Stimulated activated CD4-positive, alpha-beta T cell treated with anti-CD3 and anti-CD28 coated beads, TNF-alpha, amount 100 ng/mL, for 24 hours (primary cell): ENCODE results near the gene MEF2C.

ENCODE experiments used
- DNase-seq, 3 experiments: peaks; one replicate each; pipeline ENCODE4 v3.0.0-alpha.2; 2020; ENCODE audit warnings: low read depth in 3 of 3

MEF2C gene

DNA sequence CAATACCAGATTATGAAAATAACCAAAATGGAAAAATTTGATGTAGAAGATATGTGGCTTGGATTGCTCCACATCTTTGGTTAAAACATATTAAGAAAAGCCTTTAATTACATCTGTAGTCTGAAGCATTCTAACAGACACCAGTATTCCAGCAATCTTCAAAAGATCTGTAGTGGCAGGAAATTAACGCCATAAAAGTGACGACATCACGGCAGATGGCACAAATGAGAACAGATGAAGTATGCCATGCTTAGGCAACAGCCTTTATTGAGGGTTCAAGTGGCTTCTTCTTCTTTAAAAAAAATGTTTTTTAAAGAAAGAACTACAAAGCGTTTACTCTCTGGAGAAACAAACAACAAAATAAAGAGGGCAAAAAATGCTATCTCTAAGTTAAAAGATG lies 164.2 kb downstream of the MEF2C start:
- DNase-seq, result no peak

DNA sequence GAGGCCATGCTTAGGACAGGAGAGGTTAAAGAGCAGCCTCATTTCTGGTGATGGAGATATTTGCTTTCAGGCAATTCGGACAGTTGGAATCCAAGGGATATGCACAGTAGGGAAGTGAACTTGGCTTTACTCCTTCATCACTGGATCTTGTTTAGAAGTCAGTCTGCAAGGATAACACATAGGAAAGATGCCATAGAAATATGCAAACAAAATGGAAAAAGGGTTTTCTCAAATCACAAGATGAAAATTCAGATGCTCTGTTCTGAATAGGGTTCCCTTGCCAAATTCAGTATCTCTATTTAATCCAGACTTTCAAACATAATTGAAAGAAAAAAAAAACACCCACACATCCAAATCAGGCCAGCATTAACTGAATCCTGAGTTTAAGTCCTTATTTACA lies 166.9 kb downstream of the MEF2C start:
- DNase-seq, result no peak

DNA sequence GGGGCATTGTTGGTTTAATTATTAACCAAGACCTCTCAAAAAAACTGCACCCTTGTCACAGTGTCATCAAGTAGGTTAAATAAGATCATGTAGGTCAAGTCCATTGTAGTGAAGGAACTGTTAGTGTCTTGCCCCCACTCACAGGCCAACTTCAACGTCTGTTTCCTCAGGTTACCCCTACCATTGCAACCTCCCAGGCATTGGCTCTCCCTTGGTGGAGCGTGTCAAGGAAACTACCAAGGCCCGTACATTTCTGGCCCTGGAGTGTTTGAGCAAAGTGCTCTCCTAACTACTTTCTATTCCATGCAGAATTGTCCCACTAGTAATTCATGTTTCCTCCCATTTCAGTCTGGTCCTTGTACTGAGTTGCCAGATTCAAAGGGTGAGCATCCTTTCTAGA lies 167.5 kb downstream of the MEF2C start:
- no peak for DNase-seq

DNA sequence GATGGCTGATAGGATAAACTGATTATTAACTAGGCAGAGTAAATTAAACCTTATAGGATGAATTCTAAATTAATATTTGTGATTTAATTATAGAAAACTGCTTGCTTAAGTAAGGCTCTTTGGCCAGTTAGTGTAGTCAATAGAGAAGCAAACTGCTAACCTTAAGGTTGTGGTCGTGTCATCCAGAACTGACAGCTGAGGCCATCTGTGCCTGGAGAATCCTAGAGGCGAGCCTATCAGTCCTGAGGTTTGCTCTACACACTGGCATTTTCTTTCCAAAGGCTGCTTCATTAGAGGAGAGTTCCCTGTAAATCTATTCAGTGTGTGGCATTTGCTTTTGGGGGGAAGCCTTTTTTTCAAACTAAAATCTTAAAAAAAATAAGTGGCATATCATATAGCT lies 169.2 kb downstream of the MEF2C start:
- DNase-seq, result no peak

DNA sequence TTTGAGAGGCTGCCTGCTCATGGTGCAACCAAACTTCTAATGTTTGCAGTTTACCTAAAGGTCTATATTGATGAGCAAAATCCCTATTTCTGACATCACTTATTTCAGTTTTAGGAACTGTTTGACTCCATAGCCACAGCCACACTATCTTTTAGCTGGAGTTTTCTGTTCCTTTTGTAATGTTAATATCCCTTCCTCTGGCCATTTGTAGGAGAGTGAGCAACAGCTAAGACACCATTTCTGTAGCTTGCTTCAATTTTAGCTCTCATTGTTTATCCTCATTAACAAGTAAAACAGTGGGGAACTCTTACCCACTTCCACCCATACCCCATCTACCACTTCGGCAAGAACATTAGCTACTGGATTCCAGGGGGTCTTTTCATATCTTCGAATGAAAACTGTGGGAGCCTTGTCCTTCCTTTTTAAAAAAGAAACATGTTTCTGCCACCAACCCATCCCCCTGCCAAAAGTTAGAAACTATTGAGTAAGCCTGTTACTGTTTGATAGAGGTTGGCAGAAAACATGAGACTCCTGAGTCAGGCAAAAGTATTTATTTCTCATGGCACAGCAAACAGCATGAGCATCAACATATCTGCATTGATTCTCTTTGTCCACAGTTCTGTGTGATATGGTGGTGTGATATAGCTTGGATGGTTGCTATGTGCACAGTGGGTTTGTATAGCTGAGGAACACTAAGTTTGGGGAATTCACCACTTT lies 174.1 kb downstream of the MEF2C start:
- DNase-seq, result no peak

DNA sequence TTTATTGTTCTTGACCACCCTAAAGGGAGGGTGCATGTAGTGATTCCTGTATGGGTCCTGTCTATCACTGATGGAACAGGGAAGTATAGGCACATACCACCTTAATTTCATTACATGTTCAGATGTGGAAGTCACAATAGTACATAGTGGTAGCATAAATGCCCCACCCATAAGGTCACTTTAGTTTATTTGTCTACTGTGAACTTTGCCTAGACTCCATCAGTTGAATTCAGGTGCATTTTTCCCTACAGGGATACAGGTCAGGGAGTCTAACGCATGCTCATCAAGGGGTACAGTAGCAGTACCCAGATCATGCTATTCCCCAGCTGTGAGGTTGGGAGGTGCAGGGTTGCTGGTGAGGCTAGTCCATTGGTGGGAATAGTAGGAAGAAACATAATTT lies 175.0 kb downstream of the MEF2C start:
- no peak for DNase-seq

DNA sequence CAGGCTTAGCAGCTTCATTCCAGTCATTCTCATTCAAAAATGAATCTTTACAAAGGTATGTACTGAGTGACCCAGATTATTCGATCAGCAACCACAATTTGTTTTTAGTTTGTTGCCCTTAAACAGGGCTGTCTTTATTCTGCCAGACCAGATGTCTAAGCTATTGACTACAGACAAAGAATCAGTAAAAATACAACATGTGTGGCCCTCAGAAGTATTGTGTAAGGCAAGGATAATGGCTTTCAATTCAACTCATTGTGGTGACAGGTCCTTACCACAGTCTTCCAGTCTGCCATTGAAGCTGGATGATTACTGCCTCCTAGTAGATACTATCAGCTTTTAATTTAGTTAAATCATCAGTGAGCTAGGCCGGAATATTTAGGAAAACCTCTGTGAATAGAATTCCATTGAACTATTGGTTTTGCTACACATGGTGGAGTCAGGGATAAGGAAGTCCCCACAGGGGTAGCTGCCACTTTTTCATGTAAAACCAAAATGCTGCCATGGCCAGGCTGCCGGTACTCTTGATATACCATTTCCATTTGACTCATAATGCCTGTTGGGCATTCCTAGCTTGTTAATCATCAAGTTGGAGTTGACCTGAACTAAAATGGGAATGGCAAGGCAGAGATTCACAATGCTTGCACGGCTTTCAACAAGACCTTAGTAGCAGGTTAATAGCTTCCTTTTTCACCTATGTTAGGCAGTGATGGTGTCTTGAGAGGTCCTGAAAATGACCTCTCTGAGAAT lies 175.6 kb downstream of the MEF2C start:
- DNase-seq, result no peak

DNA sequence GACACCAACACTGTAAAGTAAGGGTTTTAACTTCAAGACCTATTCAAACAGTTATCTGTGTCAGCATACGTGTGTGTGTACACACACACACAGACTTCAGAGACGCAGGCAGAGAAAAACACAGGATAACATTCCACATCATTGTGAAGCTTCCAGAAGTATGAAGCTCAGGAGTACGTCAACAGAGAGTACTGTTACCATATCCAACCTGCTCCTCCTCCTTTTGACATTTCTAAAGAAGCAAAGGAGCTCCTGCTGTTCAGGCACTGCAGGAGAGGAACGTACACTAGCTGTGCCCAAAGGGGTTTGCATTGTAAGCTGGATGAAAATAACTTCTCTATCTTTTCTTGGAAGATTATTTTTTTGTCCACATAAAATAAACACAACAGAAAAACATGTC lies 180.7 kb downstream of the MEF2C start:
- no peak for DNase-seq

DNA sequence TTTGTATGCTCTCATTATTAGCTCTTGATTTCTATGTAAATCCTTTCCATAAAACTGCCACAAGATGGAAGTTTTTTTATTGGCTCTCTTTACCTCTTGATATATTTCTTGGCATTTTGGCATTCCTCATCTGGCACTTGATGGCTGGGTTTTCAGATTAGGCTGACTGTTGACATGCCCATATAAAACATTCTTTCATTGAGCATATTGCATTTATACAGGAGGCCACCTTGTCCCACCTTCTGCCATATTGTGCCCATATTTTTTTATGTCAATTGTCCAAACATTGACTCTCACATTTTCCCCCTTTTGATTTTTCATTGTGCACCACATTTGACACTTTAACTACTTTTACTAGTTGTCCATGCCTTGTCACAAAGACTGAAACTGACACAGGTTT lies 182.9 kb downstream of the MEF2C start:
- DNase-seq, result no peak

DNA sequence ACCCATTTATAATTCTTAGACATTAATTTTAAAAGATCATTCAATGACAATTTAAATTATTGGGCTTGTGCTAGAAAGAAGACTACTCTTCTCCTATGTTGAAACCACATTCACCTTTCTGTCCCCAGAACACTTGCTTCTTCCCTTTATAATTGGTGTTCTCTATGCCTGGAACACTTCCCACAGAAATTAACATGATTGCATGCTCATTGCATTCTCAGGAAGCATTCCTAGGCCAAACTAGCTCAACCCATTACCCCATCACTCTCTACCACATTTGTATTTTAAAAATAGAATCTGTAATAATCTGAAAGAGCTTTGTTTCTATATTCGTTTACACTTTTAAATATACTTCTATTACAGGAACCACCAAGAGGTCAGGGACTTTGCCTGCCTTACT lies 184.7 kb downstream of the MEF2C start:
- DNase-seq, result no peak

DNA sequence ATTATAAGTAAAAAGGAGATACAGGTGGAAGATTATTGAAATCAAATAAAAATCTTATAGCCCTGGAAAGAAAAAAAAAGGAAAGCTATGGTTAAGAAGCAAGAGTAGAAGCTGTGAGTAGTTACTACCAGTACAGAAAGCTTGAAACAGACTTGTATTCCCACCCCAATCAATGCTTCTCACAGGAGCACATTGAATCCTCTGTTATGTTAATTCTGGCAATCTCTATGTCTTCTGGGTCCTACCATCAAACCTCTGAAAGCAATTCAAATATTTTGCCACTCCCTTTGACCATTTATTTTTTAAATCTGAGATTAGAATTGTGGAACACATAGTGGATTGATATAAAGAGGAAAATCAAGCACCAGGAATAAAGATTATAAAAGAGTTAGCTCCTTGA lies 186.5 kb downstream of the MEF2C start:
- DNase-seq, result no peak

DNA sequence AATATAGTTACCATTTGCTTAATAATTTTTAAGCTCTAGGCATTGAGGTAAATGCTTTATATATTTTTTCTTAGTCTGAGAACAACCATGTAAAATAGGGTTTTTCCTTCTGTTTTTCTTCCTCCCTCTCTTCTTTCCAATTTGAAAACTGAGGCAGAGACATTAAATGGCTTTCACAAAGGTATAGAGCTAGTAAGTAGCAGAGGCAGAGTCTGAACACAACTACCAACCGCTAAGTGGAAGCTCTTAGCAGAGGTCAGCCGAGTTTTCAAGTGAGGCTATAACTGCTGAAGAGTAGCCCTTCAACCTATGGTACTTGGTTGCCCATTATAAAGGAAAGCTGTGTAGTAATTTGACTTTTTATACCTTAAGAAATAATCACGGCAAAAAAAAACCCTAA lies 187.1 kb downstream of the MEF2C start:
- DNase-seq, result no peak

DNA sequence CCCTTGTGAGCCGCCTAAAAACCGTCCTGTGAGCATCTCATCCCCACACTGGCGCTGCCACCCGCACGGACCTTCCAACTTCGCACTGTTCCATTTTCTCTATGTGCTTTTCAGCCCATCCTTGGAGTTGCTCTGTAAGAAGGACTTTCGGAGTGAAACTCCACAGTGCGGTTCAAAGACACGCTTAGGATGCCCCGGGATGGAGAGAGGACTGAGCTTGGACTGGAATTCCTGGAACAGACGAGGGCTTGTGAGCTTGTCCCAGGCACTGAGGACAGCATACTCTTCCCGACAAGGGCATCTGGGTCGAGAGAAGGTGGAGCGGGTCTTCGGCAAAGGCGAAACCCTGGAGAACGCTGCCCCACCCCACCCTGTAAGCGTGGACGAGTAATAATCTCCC lies 187.8 kb downstream of the MEF2C start:
- no peak for DNase-seq

DNA sequence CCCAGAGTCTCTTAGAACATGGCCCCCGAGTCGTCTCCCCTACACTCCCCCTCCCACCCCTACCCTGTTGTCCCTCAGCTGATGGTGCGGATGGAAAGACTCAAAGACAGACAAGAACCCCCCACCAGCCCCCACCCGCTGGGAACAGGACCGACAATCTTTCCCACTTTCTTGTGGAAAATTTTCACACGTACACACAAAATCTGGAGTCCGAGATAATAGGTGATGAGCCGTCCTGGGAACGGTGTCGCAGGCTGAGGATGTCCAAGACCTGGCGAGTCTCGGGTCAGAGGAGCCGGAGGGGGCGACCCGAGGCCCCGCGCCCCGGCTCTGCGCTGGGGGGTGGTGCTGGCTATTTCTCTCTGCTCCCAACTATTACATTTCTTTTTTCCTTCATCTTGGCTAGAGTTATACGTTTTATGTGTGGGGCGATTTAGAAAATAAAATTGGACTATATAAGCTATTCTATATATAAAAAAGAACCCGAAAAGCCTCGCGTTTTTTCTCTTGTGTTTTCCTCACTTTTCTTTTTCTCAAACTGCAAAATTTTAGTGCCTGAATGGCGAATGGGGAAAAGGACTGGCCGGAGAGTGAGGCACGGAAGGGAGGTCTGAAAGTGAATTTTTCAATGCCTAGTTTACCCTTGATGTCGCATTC lies 188.8 kb downstream of the MEF2C start:
- no peak for DNase-seq

DNA sequence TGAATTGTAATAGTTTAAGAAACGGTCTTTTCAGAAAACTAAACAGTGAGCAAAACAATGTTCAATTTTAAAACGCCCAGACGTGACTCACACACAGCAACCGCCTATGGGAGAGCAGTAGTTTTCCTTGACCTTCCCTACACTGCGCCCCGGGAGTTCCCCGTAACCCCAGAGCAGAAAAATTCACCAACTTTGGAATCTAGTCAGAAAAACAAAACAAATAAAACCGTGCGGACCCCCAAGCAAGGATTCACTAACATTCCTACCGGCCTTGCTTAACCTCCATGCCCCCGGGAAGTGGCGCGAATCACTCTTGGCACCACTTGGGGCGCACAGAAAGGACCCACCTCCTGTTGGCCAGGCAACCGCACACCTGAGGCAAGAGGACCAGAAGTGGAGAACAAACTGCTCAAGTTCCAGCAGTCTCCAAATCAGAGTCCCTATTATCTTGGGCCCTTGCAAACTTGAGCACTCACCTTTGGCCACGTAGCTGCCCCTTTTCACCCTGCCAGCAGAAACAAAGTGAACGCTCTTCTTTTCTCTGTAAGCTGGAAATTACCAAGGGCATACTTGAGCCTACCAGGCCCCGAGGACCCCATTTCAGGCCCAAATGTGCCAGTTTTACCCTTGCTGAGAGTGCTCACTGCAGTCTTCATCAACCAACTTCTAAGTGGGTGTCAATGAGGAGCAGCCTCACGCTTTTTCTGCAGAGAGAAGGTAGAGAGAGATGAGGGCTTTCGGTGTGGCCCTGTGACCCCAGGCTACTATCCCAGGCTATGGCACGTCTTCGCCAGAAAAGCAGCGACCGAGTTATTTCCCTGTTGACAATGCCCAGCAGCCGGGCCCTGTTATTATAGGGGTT lies 189.7 kb downstream of the MEF2C start:
- DNase-seq, result no peak

DNA sequence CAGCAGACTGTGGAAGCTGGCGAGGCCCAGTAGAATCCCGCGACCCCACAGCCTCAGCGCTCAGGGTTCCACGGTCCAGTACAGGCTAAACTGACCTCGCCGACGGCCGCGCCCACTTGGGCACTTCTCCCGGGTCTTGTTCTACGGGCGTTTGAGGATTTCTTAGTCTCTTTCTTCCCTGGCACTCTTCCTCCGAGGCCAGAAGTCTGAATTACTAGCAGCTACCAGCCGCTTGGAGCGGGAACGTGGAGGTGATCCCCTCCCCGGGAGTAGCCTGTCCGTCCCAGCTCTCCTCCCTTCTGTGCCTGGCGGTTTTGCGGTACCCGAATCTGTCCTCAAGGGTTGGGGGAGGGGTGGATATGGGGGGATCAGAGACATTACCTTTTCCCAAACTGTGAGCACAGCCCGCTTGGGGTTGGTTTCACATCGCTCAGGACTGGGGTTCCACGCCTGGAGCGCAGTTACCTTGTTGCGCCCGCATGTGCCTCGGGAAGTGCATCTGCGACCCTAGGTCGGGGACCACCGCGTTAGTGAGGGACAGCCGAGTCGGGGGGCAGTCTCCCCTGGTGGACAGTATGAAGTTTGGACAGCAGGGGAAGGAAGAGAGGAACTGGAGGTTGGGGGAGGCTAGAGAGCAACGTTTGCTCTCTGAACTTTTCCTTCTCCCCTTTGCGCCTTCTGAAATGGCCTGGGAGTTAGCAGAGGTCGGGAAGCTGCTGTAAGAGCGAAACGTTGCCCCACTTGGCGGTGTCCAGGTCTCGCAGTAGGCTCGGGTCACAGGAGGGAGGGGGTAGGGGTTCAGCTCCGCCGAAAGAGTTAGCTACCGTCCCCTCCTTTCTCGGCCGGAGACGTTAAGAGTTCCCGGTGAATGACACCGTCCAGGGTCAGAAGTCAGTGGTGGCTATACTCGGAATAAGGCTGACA lies 190.8 kb downstream of the MEF2C start:
- no peak for DNase-seq

DNA sequence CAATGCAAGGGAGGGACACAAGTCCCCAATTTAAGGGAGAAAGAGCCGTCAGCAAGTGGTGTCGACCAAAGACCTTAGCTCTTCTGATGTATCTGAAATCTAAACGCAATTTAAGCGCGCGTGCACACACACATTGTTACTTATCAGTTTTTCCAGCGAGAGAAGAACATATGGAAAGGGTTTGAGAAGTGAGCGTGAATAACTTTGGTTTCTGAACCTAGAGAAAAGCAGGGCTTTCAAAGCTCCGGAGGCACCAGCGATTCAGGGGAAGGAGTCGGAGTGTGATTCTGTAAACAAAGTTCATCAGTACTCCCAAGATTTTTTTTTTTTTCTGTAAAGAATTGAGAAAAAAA lies 191.8 kb downstream of the MEF2C start:
- DNase-seq, result no peak

DNA sequence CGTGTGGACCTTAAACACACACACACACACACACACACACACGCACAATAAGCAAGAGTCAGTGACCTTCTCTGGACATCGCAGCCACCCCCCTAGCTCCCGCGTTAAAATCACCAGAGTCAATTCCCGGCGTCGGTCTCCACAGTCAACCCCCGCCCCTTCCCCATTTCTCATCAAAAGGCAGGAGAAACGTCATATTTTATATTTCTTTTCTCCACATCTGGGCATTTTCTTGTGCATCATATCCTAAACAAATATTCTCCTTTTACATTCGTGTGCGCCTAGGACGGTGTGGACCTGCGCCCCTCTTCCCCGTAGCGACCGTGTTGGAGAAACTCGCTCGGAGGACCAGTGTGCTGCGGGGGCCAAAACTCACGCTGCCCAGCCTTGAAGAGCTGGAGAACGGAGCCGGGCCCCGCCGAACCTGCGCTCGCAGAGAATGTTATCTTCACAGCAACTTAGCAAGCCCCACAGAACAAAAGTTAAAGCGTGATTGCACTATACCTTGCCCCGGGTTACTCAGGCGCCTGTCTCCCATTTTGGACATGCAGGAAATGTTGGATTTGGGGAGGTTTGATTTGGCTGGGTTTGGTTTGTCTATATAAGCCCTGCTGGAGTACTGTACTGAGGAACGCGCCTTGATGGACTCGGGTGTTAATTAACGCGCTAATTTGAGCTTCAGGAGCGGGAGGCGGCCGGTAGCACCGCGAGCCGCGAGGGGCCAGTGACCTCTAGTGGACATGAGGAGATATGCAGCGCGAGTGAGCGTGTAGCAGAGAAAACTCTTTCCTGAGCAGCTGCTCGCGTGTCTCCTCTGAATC lies 192.4 kb downstream of the MEF2C start:
- DNase-seq, result peak; percentile 19 to 51 (median 27)

DNA sequence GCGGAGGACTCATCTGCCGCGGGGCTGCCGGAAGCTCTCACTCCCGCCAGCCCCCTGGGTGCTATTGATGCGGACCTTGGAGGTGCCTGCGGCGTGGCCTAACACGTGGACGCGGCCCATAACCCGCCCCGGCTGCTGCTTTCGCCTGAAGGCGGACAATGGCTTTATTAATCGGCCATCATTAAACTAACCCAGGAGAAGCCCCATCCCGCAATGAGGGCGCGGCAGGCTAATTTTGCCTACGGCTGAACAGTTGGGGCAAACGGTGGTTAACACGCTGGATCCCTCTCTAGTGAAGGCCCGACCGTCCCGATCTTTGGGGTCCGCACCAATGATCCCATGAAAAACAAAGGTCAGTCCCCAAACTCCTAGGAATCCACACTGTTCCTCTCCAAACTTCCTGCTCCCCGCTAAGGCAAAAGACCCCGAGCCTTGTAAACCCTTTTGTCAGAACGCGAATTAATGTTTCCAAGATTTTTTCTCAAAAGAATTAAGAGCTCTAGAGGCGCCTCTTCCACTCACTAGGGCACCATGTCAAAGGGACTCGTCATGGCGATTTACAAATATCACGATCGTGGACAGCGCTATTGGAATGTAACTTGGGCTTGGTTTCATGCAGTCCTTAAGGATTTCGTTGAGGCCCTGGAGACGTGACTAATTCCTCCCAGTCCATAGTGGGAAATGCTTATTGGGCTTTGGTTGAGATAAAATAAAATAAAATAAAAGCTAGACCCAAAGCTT lies 193.1 kb downstream of the MEF2C start:
- DNase-seq, result no peak
